ENCODE measurements around the gene FAM53A.

FAM53A gene

GRCh38 chr4:1633993-1634392 lies 50.1 kb downstream of the FAM53A start:
- Histone ChIP-seq H3K27me3 (ENCODE audit: control insufficient read depth, insufficient read depth, low read length) (no peaks in the 10 kb centered on the region; the same call in 1 of the 2 replicates), H3K36me3 (ENCODE audit: control insufficient read depth, insufficient read depth, low read length) (no peaks in the 10 kb centered on the region), H3K4me3 (ENCODE audit: low read depth, low read length) (no peak overlapping the region), H3K9me3 (ENCODE audit: control insufficient read depth, insufficient read depth, low read depth, low read length) (no peaks in the 10 kb centered on the region), H3K27ac (ENCODE audit: low read depth, low read length) (no peak overlapping the region), H3K4me1 (ENCODE audit: control insufficient read depth, insufficient read depth, low read length) (no peaks in the 10 kb centered on the region), H3K9ac (ENCODE audit: low read length) (no peak overlapping the region)

DNA sequence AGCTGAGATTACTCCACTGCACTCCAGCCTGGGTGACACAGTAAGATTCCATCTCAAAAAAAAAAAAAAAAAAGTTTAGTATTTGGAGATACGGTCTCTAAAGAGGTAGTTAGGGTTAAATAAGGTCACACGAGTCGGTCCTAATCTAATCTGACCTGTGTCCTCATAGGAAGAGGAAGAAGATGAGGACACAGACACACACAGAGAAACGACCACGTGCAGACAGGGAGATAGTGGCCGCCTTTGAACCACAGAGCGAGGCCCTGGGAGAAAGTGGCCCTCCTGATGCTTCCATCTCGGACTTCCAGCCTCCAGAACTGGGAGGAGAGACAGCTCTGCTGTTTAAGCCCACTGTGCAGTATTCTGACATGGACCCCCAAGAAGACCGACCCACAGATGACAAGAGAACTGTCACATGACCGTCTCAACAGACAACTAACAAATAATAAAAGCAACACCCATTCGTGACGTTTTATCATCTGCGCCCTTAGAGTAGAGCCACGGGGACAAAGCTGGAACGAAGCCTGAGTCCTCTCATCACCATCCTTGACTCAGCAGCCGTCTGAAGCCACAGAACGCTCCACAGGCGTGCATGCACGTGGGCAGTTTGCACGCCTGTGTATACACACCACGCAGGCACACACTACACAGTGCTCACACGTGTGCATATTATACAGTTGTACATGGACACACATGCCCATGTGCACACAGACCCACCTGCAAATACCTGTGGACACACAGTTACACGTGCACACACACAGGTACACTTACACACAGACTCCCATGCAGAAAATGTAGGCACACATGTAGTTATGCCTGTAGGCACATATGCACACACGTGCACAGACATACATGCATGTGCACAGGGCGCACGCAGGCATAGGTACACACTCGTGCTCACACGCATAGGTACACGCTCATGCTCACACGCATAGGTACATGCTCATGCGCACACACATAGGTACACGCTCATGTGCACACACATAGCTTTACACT lies 51.7 kb downstream of the FAM53A start:
- no peak overlapping the region for H3K4me3 ChIP-seq (ENCODE audit: low read depth, low read length)
- no peak overlapping the region for H3K9ac ChIP-seq (ENCODE audit: low read length)
- no peaks in the 10 kb centered on the region for H3K36me3 ChIP-seq (ENCODE audit: control insufficient read depth, insufficient read depth, low read length)
- H3K4me1 ChIP-seq (ENCODE audit: control insufficient read depth, insufficient read depth, low read length) = no peaks in the 10 kb centered on the region
- H3K9me3 ChIP-seq (ENCODE audit: control insufficient read depth, insufficient read depth, low read depth, low read length) = no peaks in the 10 kb centered on the region
- H3K27me3 ChIP-seq (ENCODE audit: control insufficient read depth, insufficient read depth, low read length) = no peaks in the 10 kb centered on the region; the same call in 1 of the 2 replicates
- H3K27ac ChIP-seq (ENCODE audit: low read depth, low read length) = no peak overlapping the region

GRCh38 chr4:1631136-1631535 lies 53.0 kb downstream of the FAM53A start:
- no peaks in the 10 kb centered on the region; the same call in 1 of the 2 replicates for H3K9me3 ChIP-seq (ENCODE audit: control insufficient read depth, insufficient read depth, low read depth, low read length)
- no peaks in the 10 kb centered on the region for H3K36me3 ChIP-seq (ENCODE audit: control insufficient read depth, insufficient read depth, low read length)
- H3K4me3 ChIP-seq (ENCODE audit: low read depth, low read length) = no peak overlapping the region
- no peak overlapping the region for H3K9ac ChIP-seq (ENCODE audit: low read length)
- no peak overlapping the region for H3K27ac ChIP-seq (ENCODE audit: low read depth, low read length)
- H3K4me1 ChIP-seq (ENCODE audit: control insufficient read depth, insufficient read depth, low read length) = no peaks in the 10 kb centered on the region
- no peaks in the 10 kb centered on the region; the same call in 1 of the 2 replicates for H3K27me3 ChIP-seq (ENCODE audit: control insufficient read depth, insufficient read depth, low read length)

DNA sequence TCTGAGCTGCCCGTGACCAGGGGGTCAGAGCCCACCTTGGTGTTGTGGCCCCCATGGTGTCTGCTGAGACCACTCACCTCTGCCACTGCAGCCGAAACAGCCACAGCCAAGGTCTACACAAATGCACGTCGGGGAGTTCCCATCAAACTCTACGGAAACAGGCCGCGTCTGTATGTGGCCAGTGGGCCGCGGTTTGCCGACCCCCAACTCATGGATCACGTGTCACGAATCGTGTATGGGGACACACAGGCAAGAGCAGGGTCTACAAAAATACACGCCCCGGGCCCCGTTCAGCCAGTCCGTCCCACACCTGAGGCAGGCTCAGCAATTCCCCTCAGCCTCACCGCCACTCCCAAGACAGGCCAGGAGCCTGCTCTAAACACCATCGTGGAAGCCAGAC lies 53.8 kb downstream of the FAM53A start:
- no peaks in the 10 kb centered on the region for H3K36me3 ChIP-seq (ENCODE audit: control insufficient read depth, insufficient read depth, low read length)
- no peaks in the 10 kb centered on the region for H3K4me1 ChIP-seq (ENCODE audit: control insufficient read depth, insufficient read depth, low read length)
- H3K9me3 ChIP-seq (ENCODE audit: control insufficient read depth, insufficient read depth, low read depth, low read length) = no peaks in the 10 kb centered on the region; the same call in 1 of the 2 replicates
- H3K9ac ChIP-seq (ENCODE audit: low read length) = no peak overlapping the region
- no peaks in the 10 kb centered on the region; the same call in 1 of the 2 replicates for H3K27me3 ChIP-seq (ENCODE audit: control insufficient read depth, insufficient read depth, low read length)
- H3K4me3 ChIP-seq (ENCODE audit: low read depth, low read length) = no peak overlapping the region
- no peak overlapping the region for H3K27ac ChIP-seq (ENCODE audit: low read depth, low read length)

- no peak overlapping the region for H3K4me3 ChIP-seq (ENCODE audit: low read depth, low read length)
- no peak overlapping the region for H3K9ac ChIP-seq (ENCODE audit: low read length)
- H3K4me1 ChIP-seq (ENCODE audit: control insufficient read depth, insufficient read depth, low read length) = no peaks in the 10 kb centered on the region
- H3K9me3 ChIP-seq (ENCODE audit: control insufficient read depth, insufficient read depth, low read depth, low read length) = no peaks in the 10 kb centered on the region; the same call in 1 of the 2 replicates
- H3K36me3 ChIP-seq (ENCODE audit: control insufficient read depth, insufficient read depth, low read length) = no peaks in the 10 kb centered on the region
- H3K27ac ChIP-seq (ENCODE audit: low read depth, low read length) = no peak overlapping the region
- no peaks in the 10 kb centered on the region; the same call in 1 of the 2 replicates for H3K27me3 ChIP-seq (ENCODE audit: control insufficient read depth, insufficient read depth, low read length)
Observed at GRCh38 chr4:1629699-1630083, 54.4 kb downstream of the FAM53A start.

GRCh38 chr4:1628892-1629698 lies 55.0 kb downstream of the FAM53A start:
- Histone ChIP-seq H3K36me3 (ENCODE audit: control insufficient read depth, insufficient read depth, low read length) (no peaks in the 10 kb centered on the region), H3K27ac (ENCODE audit: low read depth, low read length) (no peak overlapping the region), H3K27me3 (ENCODE audit: control insufficient read depth, insufficient read depth, low read length) (no peaks in the 10 kb centered on the region; the same call in 1 of the 2 replicates), H3K4me3 (ENCODE audit: low read depth, low read length) (no peak overlapping the region), H3K4me1 (ENCODE audit: control insufficient read depth, insufficient read depth, low read length) (no peaks in the 10 kb centered on the region), H3K9me3 (ENCODE audit: control insufficient read depth, insufficient read depth, low read depth, low read length) (no peaks in the 10 kb centered on the region; the same call in 1 of the 2 replicates), H3K9ac (ENCODE audit: low read length) (peak overlapping the region; percentile 33)

DNA sequence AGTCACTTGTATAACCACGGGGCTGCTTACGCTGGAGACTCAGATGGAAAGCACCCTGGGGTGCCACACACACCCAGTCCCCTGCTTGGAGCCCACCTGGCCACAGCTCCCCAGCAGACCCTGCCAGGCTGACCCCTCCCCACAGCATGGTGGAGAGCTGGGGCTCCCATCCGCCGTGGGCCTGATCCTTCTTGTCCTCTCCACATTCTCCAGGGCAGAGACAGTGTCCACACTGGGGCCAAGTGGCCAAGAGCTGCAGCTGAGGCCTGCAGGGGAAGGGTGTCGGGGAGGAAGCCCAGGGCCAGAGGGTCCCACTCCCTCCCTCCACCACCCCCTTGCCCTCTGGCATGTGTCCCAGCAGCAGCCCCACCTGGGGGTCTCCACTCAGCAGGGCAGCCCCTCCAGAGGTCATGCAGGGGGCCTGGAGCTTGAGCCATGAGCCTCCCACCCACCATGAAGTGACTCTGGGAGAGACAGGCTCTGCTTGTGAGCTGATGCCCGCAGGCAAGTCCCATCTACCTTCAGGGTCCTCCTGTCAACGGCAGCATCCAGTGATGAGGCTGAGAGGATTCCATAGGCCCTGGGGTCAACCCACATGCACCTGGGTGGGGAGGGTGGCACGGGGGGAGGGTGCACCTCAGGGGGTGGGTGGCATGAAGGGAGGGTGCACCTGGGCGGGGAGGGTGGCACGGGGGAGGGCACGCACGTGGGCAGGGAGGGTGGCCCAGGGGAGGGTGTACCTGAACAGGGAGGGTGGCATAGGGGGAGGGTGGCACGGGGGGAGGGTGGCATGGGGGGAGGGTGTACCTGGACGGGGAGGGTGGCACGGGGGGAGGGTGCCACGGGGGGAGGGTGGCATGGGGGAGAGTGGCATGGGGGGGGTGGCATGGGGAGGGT lies 56.4 kb downstream of the FAM53A start:
- Histone ChIP-seq H3K36me3 (ENCODE audit: control insufficient read depth, insufficient read depth, low read length) (no peaks in the 10 kb centered on the region), H3K4me3 (ENCODE audit: low read depth, low read length) (no peak overlapping the region), H3K4me1 (ENCODE audit: control insufficient read depth, insufficient read depth, low read length) (no peaks in the 10 kb centered on the region)

DNA sequence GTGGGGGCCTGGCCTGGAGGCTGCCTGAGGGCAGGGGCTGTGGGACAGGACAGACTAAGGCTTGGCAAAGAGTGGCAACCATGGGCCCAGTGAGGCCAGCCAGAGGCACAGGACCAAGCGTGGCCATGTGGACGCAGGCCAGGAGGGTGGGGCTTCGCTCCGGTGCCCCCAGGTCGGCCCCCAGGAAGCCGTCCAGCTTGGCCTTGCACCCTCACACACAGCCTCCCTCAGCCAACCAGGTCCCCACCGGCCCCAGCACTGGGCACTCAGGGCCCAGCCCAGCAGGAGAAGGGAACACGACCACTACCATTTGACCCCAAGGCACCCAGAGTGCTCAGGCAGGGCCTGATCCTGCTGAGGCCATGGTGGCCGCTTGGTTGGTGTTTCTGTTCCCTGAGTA lies 57.2 kb downstream of the FAM53A start:
- Histone ChIP-seq H3K27ac (ENCODE audit: low read depth, low read length) (no peak overlapping the region), H3K4me1 (ENCODE audit: control insufficient read depth, insufficient read depth, low read length) (no peaks in the 10 kb centered on the region), H3K27me3 (ENCODE audit: control insufficient read depth, insufficient read depth, low read length) (no peaks in the 10 kb centered on the region; the same call in 1 of the 2 replicates), H3K4me3 (ENCODE audit: low read depth, low read length) (no peak overlapping the region), H3K9me3 (ENCODE audit: control insufficient read depth, insufficient read depth, low read depth, low read length) (no peaks in the 10 kb centered on the region; the same call in 1 of the 2 replicates), H3K9ac (ENCODE audit: low read length) (no peak overlapping the region), H3K36me3 (ENCODE audit: control insufficient read depth, insufficient read depth, low read length) (no peaks in the 10 kb centered on the region)

More for the DNA sequence above, 56.4 kb downstream of the FAM53A start:
- Histone ChIP-seq H3K27ac (ENCODE audit: low read depth, low read length) (no peak overlapping the region), H3K9me3 (ENCODE audit: control insufficient read depth, insufficient read depth, low read depth, low read length) (no peaks in the 10 kb centered on the region; the same call in 1 of the 2 replicates), H3K9ac (ENCODE audit: low read length) (no peak overlapping the region), H3K27me3 (ENCODE audit: control insufficient read depth, insufficient read depth, low read length) (no peaks in the 10 kb centered on the region; the same call in 1 of the 2 replicates)

DNA sequence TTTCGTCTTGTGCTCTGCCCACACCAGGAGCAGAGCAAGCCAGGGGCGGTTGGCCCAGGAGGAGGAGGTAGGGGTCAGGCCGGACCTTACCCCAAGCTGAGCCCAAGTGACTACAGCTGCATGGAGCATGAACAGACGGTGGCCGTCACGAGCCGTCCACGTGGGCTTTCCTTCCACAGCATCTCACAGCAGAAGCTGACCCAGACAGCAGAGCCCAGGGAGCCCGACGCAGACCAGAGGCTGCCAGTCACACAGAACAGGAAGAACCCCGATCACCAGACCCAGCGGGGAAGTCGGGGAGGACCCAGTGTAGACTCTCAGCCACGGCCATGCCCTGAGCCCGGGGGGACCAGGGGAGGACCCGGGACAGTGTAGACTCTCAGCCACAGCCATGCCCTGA lies 58.0 kb downstream of the FAM53A start:
- Histone ChIP-seq H3K36me3 (ENCODE audit: control insufficient read depth, insufficient read depth, low read length) (no peaks in the 10 kb centered on the region), H3K4me3 (ENCODE audit: low read depth, low read length) (no peak overlapping the region), H3K9me3 (ENCODE audit: control insufficient read depth, insufficient read depth, low read depth, low read length) (no peaks in the 10 kb centered on the region; the same call in 1 of the 2 replicates), H3K4me1 (ENCODE audit: control insufficient read depth, insufficient read depth, low read length) (no peaks in the 10 kb centered on the region), H3K9ac (ENCODE audit: low read length) (no peak overlapping the region), H3K27me3 (ENCODE audit: control insufficient read depth, insufficient read depth, low read length) (no peaks in the 10 kb centered on the region), H3K27ac (ENCODE audit: low read depth, low read length) (no peak overlapping the region)

DNA sequence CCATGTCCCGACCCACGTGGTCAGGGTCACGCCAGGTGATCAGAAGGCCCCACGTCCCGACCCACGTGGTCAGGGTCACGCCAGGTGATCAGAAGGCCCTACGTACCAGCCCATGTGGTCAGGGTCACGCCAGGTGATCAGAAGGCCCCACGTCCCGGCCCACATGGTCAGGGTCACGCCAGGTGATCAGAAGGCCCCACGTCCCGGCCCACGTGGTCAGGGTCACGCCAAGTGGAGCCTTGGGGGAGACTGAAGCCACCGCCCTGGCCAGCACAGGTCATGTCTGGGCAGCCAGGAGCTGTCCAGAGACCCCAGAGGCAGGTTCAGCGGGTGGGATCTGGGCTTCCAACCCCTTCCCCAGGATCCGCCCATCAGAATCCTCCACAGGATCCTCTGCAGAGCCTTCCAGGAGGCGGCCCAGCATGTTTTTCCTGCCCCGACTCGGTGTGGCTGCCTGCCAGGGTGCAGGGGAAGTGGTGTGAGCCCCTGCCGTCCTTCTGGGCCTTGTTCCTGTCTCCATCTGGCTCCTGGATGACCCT lies 58.4 kb downstream of the FAM53A start:
- no peaks in the 10 kb centered on the region; the same call in 1 of the 2 replicates for H3K9me3 ChIP-seq (ENCODE audit: control insufficient read depth, insufficient read depth, low read depth, low read length)
- H3K9ac ChIP-seq (ENCODE audit: low read length) = no peak overlapping the region
- H3K36me3 ChIP-seq (ENCODE audit: control insufficient read depth, insufficient read depth, low read length) = no peaks in the 10 kb centered on the region
- H3K27me3 ChIP-seq (ENCODE audit: control insufficient read depth, insufficient read depth, low read length) = no peaks in the 10 kb centered on the region
- no peaks in the 10 kb centered on the region for H3K4me1 ChIP-seq (ENCODE audit: control insufficient read depth, insufficient read depth, low read length)
- H3K4me3 ChIP-seq (ENCODE audit: low read depth, low read length) = no peak overlapping the region
- H3K27ac ChIP-seq (ENCODE audit: low read depth, low read length) = no peak overlapping the region
